HG03025 (cell line): ENCODE measurements around the gene APCS.

ENCODE experiments used
- ATAC-seq: cut with Tn5 transposase; IDR thresholded peaks from one replicate; pipeline ENCODE4 v1.9.1; 2021; ENCODE audit warnings: mild to moderate bottlenecking, moderate library complexity; ENCODE audit not compliant: unreplicated experiment, low FRiP score

The APCS gene

DNA sequence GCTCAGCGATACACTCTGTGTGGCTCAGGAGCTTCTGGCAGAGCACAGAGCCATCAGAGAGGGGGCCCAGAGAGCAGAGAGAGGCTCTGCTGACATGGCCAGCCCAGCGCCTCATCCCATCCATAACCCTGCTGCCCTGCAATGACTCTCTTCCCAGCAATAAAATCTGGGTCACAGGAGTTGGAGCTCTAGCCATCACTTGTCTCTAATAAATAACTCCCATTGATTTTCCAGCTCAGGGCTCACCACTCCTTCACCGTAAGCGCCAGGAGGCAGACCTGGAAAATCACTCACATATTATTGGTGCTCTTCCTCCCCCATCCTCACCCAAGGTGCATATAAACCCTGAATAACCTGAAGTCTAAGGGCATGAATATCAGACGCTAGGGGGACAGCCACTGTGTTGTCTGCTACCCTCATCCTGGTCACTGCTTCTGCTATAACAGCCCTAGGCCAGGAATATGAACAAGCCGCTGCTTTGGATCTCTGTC, at the start of gene APCS:
APCS (plus strand) TSS at position 366 of the 491 bp plus-strand sequence; CDS start at position 462, 96 bp downstream.
- ATAC-seq: no peak

- no peak for ATAC-seq
Measured at GRCh38 chr1:159548126-159548525, 39.5 kb upstream of the APCS start.

DNA sequence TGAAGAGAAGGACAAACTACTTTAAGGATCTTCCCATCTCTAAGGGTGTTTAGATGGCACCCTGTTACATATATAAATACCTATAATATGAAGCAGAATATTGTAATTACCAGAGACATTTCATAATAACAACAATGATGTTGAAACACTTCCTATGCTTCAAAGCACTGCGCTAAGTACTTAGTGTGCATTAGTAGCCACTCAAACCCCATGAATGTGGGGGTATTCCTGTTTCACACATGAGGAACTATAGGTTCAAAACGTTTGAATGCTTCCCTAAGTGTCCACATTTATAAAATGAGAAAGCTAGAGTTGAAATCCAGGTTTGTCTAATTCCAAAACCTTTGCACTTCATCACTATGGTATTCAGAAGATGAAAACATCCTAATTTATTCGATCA, 33.4 kb upstream of the APCS start:
- no peak for ATAC-seq

- ATAC-seq: no peak
Measured at GRCh38 chr1:159554696-159555095, 32.9 kb upstream of the APCS start.

DNA sequence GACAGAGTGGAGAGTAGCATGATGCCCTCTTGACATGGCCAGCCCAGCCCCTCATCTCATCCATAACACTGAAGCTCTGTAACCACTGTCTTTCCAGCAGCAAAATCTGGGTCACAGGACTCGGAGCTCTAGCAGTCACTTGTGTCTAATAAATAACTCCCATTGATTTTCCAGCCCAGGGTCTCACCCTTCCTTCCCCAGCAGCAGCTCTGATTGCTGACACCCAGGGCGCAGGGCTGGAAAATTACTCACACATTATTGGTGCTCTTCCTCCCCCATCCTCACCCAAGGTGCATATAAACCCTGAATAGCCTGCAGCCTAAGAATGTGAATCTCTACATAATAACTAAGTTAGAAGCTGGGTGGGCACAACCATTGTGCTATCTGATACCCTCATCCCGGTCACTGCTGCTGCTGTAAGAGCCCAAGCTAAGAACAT, 30.7 kb upstream of the APCS start:
- ATAC-seq: no peak

GRCh38 chr1:159560599-159560998, 27.0 kb upstream of the APCS start:
- no peak for ATAC-seq

GRCh38 chr1:159561497-159561896, 26.1 kb upstream of the APCS start:
- ATAC-seq: no peak

DNA sequence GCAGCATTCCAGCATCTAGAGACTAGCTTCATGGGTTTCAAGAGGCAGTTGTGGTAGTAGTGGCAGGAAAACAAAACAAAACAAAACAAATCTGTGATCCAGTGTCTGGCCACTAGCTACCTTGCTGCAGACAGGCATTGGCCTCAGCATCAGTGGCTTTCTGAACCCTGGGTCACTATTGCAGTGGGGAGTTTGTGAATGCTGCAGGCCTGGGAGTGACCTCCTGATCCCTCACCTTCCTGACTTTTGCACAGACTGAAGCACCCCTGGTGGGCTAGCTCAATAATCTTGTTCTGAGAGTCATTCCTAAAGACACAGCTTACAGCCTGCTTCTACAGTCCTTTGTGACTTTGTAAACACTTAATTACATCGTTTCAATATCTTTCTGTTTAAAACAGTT, 24.9 kb upstream of the APCS start:
- no peak for ATAC-seq

DNA sequence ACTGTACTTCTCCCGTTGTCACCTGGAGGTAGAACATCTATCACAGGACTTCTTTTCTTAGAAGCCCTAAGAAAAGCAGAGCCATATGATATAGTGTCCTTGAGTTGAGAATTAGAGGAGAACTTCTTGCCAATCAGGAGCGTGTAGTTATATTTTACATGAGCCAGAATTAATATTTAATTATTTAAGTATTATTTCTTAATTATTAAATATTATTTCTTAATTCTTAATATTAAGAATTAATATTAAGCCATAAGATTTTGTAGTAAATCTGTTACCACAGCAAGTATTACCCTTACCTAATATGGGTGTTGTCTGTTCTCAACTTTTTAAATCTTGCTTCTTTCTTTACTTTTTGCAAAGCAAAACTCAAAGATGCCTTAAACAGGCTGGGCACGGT, 10.2 kb upstream of the APCS start:
- ATAC-seq: no peak

GRCh38 chr1:159580340-159580739, 7.3 kb upstream of the APCS start:
- ATAC-seq: no peak

GRCh38 chr1:159581422-159581821, 6.2 kb upstream of the APCS start:
- no peak for ATAC-seq

DNA sequence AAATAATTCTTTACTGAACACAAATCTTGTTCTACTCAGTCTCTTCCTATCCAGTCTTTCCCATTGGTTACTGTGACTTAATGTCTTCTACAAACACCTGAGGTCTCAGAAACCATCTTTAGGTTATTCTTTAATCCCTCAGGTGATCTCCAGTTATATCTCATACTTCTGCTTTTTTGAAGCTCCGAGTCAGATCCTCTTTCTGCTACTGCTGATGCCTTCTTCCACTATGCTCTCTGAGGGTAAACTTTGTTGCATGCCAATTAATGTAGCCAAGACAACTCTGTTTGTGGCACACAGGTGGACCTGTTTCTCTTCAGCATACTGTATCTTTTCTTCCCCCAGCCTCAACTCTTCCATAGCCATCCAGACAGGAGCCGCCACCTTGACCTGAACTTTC, 3.1 kb upstream of the APCS start:
- ATAC-seq: no peak

GRCh38 chr1:159591981-159592380, 4.4 kb downstream of the APCS start:
- no peak for ATAC-seq

DNA sequence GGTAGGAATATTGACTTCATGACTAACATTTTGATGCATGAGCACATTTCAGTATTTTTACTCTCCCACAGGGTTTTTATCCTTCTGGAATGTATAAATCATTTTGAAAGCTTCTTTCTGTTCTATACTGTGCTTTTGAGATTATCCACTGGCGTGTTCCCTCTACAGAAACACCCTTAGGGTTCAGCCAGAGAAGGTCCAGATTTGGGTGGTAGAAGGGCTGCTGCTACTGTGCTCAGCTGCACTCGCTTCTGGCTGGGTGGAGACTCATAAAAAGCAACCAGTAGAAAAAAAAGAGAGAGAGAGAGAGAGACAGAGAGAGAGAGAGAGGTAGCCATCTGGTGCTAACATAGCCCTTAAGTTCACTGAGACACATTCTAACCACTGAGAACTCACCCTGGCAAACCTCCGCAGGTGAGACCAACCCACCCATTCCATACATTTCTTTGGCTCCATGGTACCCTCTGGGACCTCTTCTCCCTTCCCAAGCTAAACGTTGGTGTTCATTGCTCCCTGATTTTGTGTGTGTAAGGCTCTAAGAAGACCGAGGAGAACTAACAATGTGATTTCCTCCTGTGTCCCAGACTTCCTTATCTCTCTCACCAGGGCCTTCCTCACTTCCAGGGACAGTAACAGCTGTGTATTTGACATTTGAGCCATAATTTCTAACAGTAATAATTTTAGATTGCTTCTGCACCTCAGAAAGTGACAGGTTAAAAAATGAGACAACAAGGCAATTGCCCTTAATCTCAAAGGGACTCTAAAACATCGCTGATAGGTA, 7.2 kb downstream of the APCS start:
- no peak for ATAC-seq

DNA sequence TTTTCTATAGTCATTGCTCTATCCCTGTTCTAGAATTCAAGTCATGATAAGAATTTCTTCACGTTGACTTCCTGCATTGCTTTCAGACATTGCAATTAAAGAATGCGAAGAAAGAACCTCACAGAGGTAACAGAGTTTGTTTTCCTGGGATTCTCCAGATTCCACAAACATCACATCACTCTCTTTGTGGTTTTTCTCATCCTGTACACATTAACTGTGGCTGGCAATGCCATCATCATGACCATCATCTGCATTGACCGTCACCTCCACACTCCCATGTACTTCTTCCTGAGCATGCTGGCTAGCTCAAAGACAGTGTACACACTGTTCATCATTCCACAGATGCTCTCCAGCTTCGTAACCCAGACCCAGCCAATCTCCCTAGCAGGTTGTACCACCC, 10.6 kb downstream of the APCS start:
- ATAC-seq: no peak

DNA sequence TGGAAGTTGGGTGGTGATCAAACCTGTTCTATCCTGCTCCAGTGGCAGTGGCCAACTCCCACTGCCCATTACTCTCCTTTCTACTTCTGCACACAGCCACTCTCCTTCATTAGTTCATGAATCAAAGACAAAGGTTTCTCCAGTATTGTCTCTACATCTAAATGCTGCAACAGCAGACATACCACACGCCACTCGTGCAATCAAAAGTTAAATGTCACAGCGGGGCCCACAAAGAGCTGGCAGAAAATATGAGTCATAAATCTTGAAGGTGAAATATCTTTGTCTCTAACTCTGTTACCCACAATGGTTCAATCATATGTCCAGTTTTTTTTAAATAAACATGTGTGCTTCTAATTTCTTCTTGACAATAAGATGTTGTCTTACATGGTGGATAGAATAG, 13.3 kb downstream of the APCS start:
- no peak for ATAC-seq

GRCh38 chr1:159602501-159602999, 14.9 kb downstream of the APCS start:
- no peak for ATAC-seq

- no peak for ATAC-seq
Measured at GRCh38 chr1:159612211-159612885, 24.7 kb downstream of the APCS start.

DNA sequence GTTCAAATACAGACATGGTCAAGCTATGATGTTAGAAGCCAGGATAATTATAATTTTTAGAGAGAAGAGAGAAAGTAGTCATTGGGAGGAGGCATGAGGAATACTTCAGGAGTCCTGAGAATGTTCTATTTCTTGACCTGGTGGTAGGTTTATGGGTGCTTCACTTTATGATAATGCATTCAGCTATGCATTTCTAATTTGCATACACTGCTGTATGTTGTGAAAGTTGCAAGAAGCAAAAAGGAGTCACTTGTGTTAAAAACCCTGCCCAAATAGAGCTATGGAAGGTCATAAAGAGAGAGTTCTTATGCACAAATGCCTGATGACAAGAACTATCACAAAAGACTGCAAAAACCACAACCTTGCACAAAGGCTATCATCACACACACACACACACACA, 45.3 kb downstream of the APCS start:
- no peak for ATAC-seq
